Lung microvascular endothelial cell (primary cell): ENCODE results near the gene ARMC7. TPM values are rescaled to one million over a fixed set of nuclear protein-coding genes. Genes with fewer than 3 reads are reported as not detected.

Experiments used
- DNase-seq, 2 donors: peaks; one replicate each; pipeline versions ENCODE4 v3.0.0 to v3.0.0-alpha.2; 2010; ENCODE audit warnings: low read depth in 2 of 2
- total RNA-seq: library from RNA; depleted of rRNA; stranded (reverse); fragments of >200 nt; gene quantifications from 2 replicates; pipeline ENCODE4 v1.2.1, GENCODE V29; 2014

Gene ARMC7
- total RNA-seq, 1 donor from 2014 or later = 2.8 TPM

- peak in 1 of 2 donors; percentile 41 for DNase-seq
Measured at GRCh38 chr17:75078284-75079022, 31.3 kb upstream of the ARMC7 start.

GRCh38 chr17:75079023-75079373 is 30.8 kb upstream of the ARMC7 start:
- DNase-seq = no peak

GRCh38 chr17:75081611-75082540 is 27.9 kb upstream of the ARMC7 start:
- no peak for DNase-seq

GRCh38 chr17:75082683-75083082 is 27.1 kb upstream of the ARMC7 start:
- DNase-seq = no peak

GRCh38 chr17:75084039-75084660 is 25.6 kb upstream of the ARMC7 start:
- DNase-seq = peak; percentile 61 to 97

GRCh38 chr17:75086496-75087181 is 23.1 kb upstream of the ARMC7 start:
- DNase-seq = no peak

- no peak for DNase-seq
Measured at GRCh38 chr17:75087182-75087557, 22.6 kb upstream of the ARMC7 start.

- peak; percentile 72 to 94 for DNase-seq
Measured at GRCh38 chr17:75087558-75088453, 22.0 kb upstream of the ARMC7 start, which contains the start of gene SLC16A5. Gene SLC16A5 (plus strand): TSS chr17:75087954. CDS start chr17:75093637, 5,683 bp downstream.

- peak; percentile 40 to 64 for DNase-seq
Measured at GRCh38 chr17:75088465-75089417, 21.0 kb upstream of the ARMC7 start.

- peak in 1 of 2 donors; percentile 12 for DNase-seq
Measured at GRCh38 chr17:75090871-75091854, 18.6 kb upstream of the ARMC7 start.

GRCh38 chr17:75091855-75092327 is 17.9 kb upstream of the ARMC7 start:
- no peak for DNase-seq

- DNase-seq = no peak
Measured at GRCh38 chr17:75093548-75094158, 16.1 kb upstream of the ARMC7 start.

- no peak for DNase-seq
Measured at GRCh38 chr17:75094871-75095399, 14.8 kb upstream of the ARMC7 start.

- DNase-seq = peak; percentile 76 to 85
Measured at GRCh38 chr17:75096082-75096625, 13.6 kb upstream of the ARMC7 start.

- DNase-seq = no peak
Measured at GRCh38 chr17:75097865-75098264, 11.9 kb upstream of the ARMC7 start.

GRCh38 chr17:75098861-75099260 is 10.9 kb upstream of the ARMC7 start:
- DNase-seq = no peak
